ENCODE data around the gene BMERB1.
"Not testable (repeated sequence)": the region's sequence is repeated elsewhere in the genome, so short reads cannot be mapped to it uniquely, and the experiment has no call there.

The BMERB1 gene

GRCh38 chr16:15564604-15565339 is 130.4 kb downstream of the BMERB1 start:
- no peak for DNase-seq

- no peak for DNase-seq
Observed at GRCh38 chr16:15566095-15566494, 131.7 kb downstream of the BMERB1 start.

GRCh38 chr16:15567823-15568222 is 133.4 kb downstream of the BMERB1 start:
- no peak for DNase-seq

- DNase-seq, result not testable (repeated sequence)
Observed at GRCh38 chr16:15570666-15571065, 136.3 kb downstream of the BMERB1 start.

GRCh38 chr16:15571557-15571956 is 137.2 kb downstream of the BMERB1 start:
- no peak for DNase-seq

GRCh38 chr16:15572329-15573001 is 138.1 kb downstream of the BMERB1 start:
- DNase-seq, result no peak

- DNase-seq, result no peak
Observed at GRCh38 chr16:15573274-15573895, 139.0 kb downstream of the BMERB1 start.

- DNase-seq, result not testable (repeated sequence)
Observed at GRCh38 chr16:15573896-15574613, 139.7 kb downstream of the BMERB1 start.

- DNase-seq, result no peak
Observed at GRCh38 chr16:15574614-15574948, 140.2 kb downstream of the BMERB1 start.

GRCh38 chr16:15575293-15576049 is 141.1 kb downstream of the BMERB1 start:
- DNase-seq, result no peak

- no peak for DNase-seq
Observed at GRCh38 chr16:15576960-15577958, 142.9 kb downstream of the BMERB1 start.

GRCh38 chr16:15578824-15579223 is 144.4 kb downstream of the BMERB1 start:
- no peak for DNase-seq

GRCh38 chr16:15581127-15581815 is 146.9 kb downstream of the BMERB1 start:
- DNase-seq, result no peak

GRCh38 chr16:15583526-15583925 is 149.1 kb downstream of the BMERB1 start:
- DNase-seq, result no peak

GRCh38 chr16:15585956-15586355 is 151.6 kb downstream of the BMERB1 start:
- no peak for DNase-seq

- no peak for DNase-seq
Observed at GRCh38 chr16:15586716-15587115, 152.3 kb downstream of the BMERB1 start.

- no peak for DNase-seq
Observed at GRCh38 chr16:15587152-15587825, 152.9 kb downstream of the BMERB1 start.

GRCh38 chr16:15592324-15592723 is 157.9 kb downstream of the BMERB1 start:
- DNase-seq, result no peak

- DNase-seq, result no peak
Observed at GRCh38 chr16:15593235-15593634, 158.8 kb downstream of the BMERB1 start.

GRCh38 chr16:15594711-15595320 is 160.4 kb downstream of the BMERB1 start:
- no peak for DNase-seq

Data from stimulated activated CD4-positive, alpha-beta T cell treated with anti-CD3 and anti-CD28 coated beads, Interleukin-4, amount 100 ng/mL, for 4 hours (primary cell).